ENCODE data around the gene CHD1.

Gene CHD1

GRCh38 chr5:98936948-98937715 is 8.3 kb upstream of the CHD1 start:
- Histone ChIP-seq H3K27me3 (ENCODE audit: insufficient read depth, poor library complexity, severe bottlenecking) (no peaks in the 10 kb centered on the region), H3K27ac (ENCODE audit: poor library complexity, severe bottlenecking) (no peak overlapping the region), H3K36me3 (ENCODE audit: low read depth) (no peaks in the 10 kb centered on the region), H3K4me1 (ENCODE audit: insufficient read depth, poor library complexity, severe bottlenecking) (peaks cover 9% of the 10 kb centered on the region), H3K9me3 (ENCODE audit: severe bottlenecking) (no peaks in the 10 kb centered on the region), H3K4me3 (ENCODE audit: severe bottlenecking) (no peak overlapping the region)
- ATAC-seq (ENCODE audit: low read depth) (no peak), DNase-seq (ENCODE audit: low spot score) (no peak)
- TF ChIP-seq, protein P1, sequence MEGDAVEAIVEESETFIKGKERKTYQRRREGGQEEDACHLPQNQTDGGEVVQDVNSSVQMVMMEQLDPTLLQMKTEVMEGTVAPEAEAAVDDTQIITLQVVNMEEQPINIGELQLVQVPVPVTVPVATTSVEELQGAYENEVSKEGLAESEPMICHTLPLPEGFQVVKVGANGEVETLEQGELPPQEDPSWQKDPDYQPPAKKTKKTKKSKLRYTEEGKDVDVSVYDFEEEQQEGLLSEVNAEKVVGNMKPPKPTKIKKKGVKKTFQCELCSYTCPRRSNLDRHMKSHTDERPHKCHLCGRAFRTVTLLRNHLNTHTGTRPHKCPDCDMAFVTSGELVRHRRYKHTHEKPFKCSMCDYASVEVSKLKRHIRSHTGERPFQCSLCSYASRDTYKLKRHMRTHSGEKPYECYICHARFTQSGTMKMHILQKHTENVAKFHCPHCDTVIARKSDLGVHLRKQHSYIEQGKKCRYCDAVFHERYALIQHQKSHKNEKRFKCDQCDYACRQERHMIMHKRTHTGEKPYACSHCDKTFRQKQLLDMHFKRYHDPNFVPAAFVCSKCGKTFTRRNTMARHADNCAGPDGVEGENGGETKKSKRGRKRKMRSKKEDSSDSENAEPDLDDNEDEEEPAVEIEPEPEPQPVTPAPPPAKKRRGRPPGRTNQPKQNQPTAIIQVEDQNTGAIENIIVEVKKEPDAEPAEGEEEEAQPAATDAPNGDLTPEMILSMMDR (IDR thresholded peaks at IDR 0.05; ENCODE audit: poor library complexity, severe bottlenecking): no peak

DNA sequence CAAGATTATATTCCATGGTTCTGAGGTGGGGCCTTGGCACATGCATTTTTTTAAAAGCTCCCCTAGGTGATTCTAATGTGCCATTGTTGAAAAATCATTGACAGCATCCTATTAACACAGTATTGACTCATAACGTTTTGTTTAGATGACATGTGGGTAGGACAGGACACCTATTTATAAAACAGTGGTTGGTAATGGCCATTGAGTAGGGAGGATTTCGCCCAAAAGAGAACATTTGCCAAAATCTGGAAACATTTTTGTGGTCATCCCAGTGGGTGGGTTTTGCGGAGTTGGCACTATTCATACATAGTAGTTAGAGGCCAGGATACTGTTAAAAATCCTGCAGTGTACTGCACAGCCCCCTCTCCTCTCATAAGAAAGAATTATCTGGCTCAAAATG is 6.4 kb upstream of the CHD1 start:
- H3K27me3 ChIP-seq (ENCODE audit: insufficient read depth, poor library complexity, severe bottlenecking): no peaks in the 10 kb centered on the region
- DNase-seq (ENCODE audit: low spot score) (no peak), ATAC-seq (ENCODE audit: low read depth) (no peak)
- H3K27ac ChIP-seq (ENCODE audit: poor library complexity, severe bottlenecking): no peak overlapping the region
- no peaks in the 10 kb centered on the region for H3K9me3 ChIP-seq (ENCODE audit: severe bottlenecking)
- TF ChIP-seq, protein P1 (IDR thresholded peaks at IDR 0.05; ENCODE audit: poor library complexity, severe bottlenecking): no peak
- H3K4me3 ChIP-seq (ENCODE audit: severe bottlenecking): no peak overlapping the region
- H3K4me1 ChIP-seq (ENCODE audit: insufficient read depth, poor library complexity, severe bottlenecking): peaks cover 12% of the 10 kb centered on the region
- H3K36me3 ChIP-seq (ENCODE audit: low read depth): peaks cover 12% of the 10 kb centered on the region

DNA sequence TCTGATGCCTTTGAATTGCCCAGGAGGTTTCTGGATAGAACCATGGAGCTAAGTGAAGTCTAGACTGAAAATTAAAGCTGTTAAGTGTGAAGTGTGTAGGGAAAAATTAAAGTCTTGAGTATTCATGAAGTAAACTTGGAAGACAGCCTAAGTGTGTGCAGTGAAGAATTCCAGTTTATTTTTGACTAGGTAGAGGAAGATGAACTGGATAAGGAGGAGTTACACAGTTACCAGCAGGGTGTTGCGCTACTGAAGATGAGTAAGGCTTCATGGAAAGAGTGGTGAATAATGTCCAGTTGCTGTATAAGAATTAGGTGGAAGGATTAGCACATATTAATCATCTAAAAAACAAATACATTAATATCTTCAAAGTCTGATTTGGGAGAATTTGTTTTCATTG is 5.7 kb upstream of the CHD1 start:
- ATAC-seq (ENCODE audit: low read depth) (peak; percentile 52; the same call in 1 of the 3 replicates), DNase-seq (ENCODE audit: low spot score) (no peak)
- TF ChIP-seq, protein P1 (IDR thresholded peaks at IDR 0.05; ENCODE audit: poor library complexity, severe bottlenecking): no peak
- no peaks in the 10 kb centered on the region for H3K9me3 ChIP-seq (ENCODE audit: severe bottlenecking)
- no peaks in the 10 kb centered on the region for H3K27me3 ChIP-seq (ENCODE audit: insufficient read depth, poor library complexity, severe bottlenecking)
- no peak overlapping the region for H3K4me3 ChIP-seq (ENCODE audit: severe bottlenecking)
- H3K36me3 ChIP-seq (ENCODE audit: low read depth): peaks cover 16% of the 10 kb centered on the region
- H3K27ac ChIP-seq (ENCODE audit: poor library complexity, severe bottlenecking): no peak overlapping the region
- peaks cover 15% of the 10 kb centered on the region for H3K4me1 ChIP-seq (ENCODE audit: insufficient read depth, poor library complexity, severe bottlenecking)

- Histone ChIP-seq H3K36me3 (ENCODE audit: low read depth) (peaks cover 16% of the 10 kb centered on the region), H3K9me3 (ENCODE audit: severe bottlenecking) (no peaks in the 10 kb centered on the region), H3K4me1 (ENCODE audit: insufficient read depth, poor library complexity, severe bottlenecking) (peaks cover 13% of the 10 kb centered on the region), H3K27me3 (ENCODE audit: insufficient read depth, poor library complexity, severe bottlenecking) (no peaks in the 10 kb centered on the region), H3K4me3 (ENCODE audit: severe bottlenecking) (no peak overlapping the region), H3K27ac (ENCODE audit: poor library complexity, severe bottlenecking) (no peak overlapping the region)
- DNase-seq (ENCODE audit: low spot score): no peak
- no peak for ATAC-seq (ENCODE audit: low read depth)
- TF ChIP-seq, protein P1 (IDR thresholded peaks at IDR 0.05; ENCODE audit: poor library complexity, severe bottlenecking): no peak
Observed at GRCh38 chr5:98933445-98934072, 4.8 kb upstream of the CHD1 start.
